ENCODE data around the gene CCER1. TPM values are rescaled to one million over a fixed set of nuclear protein-coding genes. Genes with fewer than 3 reads are reported as not detected.

Gene CCER1
- total and polyA plus RNA-seq, 2 donors (not counting 1 experiment from before 2014, with no cell fraction given): not detected

DNA sequence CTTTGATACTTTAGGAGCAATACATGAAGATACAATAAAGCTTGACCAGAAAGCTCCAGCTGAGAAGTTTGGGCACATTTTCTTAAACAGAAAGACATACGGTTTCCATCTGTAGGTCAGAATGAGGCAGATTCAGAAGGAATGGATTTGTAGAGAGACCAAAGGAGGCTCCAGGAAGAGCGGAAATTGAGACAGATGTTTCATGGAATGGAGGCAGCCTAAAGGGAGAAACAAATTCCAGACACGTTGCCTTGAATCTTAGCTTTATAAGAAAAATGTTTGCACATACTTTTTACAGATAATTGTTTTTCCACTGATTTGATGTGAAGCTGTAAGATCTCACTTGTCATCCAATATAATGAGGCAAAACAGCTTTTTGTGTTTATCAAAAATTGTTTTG lies 25.0 kb upstream of the CCER1 start:
- DNase-seq (no peak), ATAC-seq (ENCODE audit: low read depth) (no peak)
- no peak overlapping the region for H3K4me3 Mint-ChIP-seq

DNA sequence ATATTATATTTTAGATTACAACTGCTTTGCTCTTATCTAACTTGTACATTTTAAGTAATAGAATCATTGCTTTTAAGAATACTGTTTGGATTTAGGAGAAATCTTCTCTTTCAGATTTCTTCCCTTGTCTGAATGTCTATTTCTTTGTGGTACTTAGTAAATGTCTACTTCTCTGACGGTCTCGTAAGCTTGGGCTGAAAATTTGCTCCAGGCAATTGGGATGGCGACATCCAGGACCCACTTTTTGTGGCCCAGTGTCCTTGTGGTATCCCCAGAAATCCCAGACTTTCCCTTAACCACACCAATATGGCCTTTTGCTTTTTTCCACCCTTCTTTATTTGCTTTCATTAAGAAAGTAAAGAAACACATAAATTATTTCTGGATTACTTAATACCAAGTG lies 24.0 kb upstream of the CCER1 start:
- no peaks in the 10 kb centered on the region for H3K9me3 ChIP-seq (ENCODE audit: control extremely low read depth in 1 of 3, control insufficient read depth in 2 of 3, insufficient read depth in 1 of 3, low read length in 2 of 3)
- no peak overlapping the region for H3K4me3 ChIP-seq (ENCODE audit: control extremely low read depth in 1 of 5, extremely low read depth in 1 of 5, insufficient read depth in 1 of 5, low read depth in 2 of 5, low read length in 4 of 5)
- Mint-ChIP-seq H3K4me1 (no peaks in the 10 kb centered on the region), H3K4me3 (no peak overlapping the region), H3K27ac (no peak overlapping the region), H3K27me3 (peaks cover 4% of the 10 kb centered on the region), H3K9me3 (ENCODE audit: insufficient read depth) (no peaks in the 10 kb centered on the region)
- ChIA-PET CTCF (interaction anchor here (0.6 to 1.4 kb wide), 4 partner anchors 9 to 376 kb away, joined by 3 read pairs; no protein-coding TSS in a partner anchor), POLR2A (no interaction called here)
- no peaks in the 10 kb centered on the region for H3K36me3 ChIP-seq (replicated peaks in 1 of 2; ENCODE audit: control extremely low read depth in 1 of 2, control insufficient read depth in 1 of 2, extremely low read depth in 1 of 2, insufficient read depth in 2 of 2, low read length in 1 of 2)
- H3K4me2 ChIP-seq (replicated peaks; ENCODE audit: low read depth, low read length, poor library complexity, severe bottlenecking): no peak overlapping the region
- DNase-seq (no peak), ATAC-seq (ENCODE audit: low read depth) (no peak)
- no peak overlapping the region for H3K9ac ChIP-seq (ENCODE audit: low read length)
- no peaks in the 10 kb centered on the region for H3K4me1 ChIP-seq (ENCODE audit: control insufficient read depth in 2 of 2, insufficient read depth in 2 of 2, low read length in 2 of 2)
- intact Hi-C loops (cut with micrococcal nuclease): loop anchor here (2.0 to 5.0 kb wide), 2 partner anchors 348 to 1673 kb away; no protein-coding TSS in a partner anchor
- no peaks in the 10 kb centered on the region for H3K79me2 ChIP-seq (ENCODE audit: control insufficient read depth, insufficient read depth, low read length)
- H2AFZ ChIP-seq (ENCODE audit: insufficient read depth, low read depth, low read length, poor library complexity, severe bottlenecking): no peak overlapping the region
- H3K27ac ChIP-seq (ENCODE audit: low read length in 2 of 2): no peak overlapping the region
- no peaks in the 10 kb centered on the region for H3K27me3 ChIP-seq (replicated peaks in 1 of 4; ENCODE audit: control extremely low read depth in 1 of 4, control insufficient read depth in 3 of 4, insufficient read depth in 4 of 4, low read length in 3 of 4)
- 96% methylated on average over 3 of the region's 3 CpGs for WGBS (ENCODE audit: insufficient coverage)
- H4K20me1 ChIP-seq (ENCODE audit: control insufficient read depth, insufficient read depth, low read length, poor library complexity, severe bottlenecking): no peaks in the 10 kb centered on the region
- TF ChIP-seq, protein P1, sequence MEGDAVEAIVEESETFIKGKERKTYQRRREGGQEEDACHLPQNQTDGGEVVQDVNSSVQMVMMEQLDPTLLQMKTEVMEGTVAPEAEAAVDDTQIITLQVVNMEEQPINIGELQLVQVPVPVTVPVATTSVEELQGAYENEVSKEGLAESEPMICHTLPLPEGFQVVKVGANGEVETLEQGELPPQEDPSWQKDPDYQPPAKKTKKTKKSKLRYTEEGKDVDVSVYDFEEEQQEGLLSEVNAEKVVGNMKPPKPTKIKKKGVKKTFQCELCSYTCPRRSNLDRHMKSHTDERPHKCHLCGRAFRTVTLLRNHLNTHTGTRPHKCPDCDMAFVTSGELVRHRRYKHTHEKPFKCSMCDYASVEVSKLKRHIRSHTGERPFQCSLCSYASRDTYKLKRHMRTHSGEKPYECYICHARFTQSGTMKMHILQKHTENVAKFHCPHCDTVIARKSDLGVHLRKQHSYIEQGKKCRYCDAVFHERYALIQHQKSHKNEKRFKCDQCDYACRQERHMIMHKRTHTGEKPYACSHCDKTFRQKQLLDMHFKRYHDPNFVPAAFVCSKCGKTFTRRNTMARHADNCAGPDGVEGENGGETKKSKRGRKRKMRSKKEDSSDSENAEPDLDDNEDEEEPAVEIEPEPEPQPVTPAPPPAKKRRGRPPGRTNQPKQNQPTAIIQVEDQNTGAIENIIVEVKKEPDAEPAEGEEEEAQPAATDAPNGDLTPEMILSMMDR (IDR thresholded peaks at IDR 0.05): no peak
- no peak for TF ChIP-seq EZH2 (IDR thresholded peaks at IDR 0.05; ENCODE audit: borderline replicate concordance, insufficient read depth, low read depth, low read length, poor library complexity, severe bottlenecking)

More for the DNA sequence above, 25.0 kb upstream of the CCER1 start:
- Mint-ChIP-seq H3K27me3 (peaks cover 4% of the 10 kb centered on the region), H3K27ac (no peak overlapping the region), H3K4me1 (no peaks in the 10 kb centered on the region), H3K9me3 (ENCODE audit: insufficient read depth) (no peaks in the 10 kb centered on the region)
- Histone ChIP-seq H3K4me3 (ENCODE audit: control extremely low read depth in 1 of 5, extremely low read depth in 1 of 5, insufficient read depth in 1 of 5, low read depth in 2 of 5, low read length in 4 of 5) (no peak overlapping the region), H4K20me1 (ENCODE audit: control insufficient read depth, insufficient read depth, low read length, poor library complexity, severe bottlenecking) (no peaks in the 10 kb centered on the region), H3K27me3 (replicated peaks in 1 of 4; ENCODE audit: control extremely low read depth in 1 of 4, control insufficient read depth in 3 of 4, insufficient read depth in 4 of 4, low read length in 3 of 4) (no peaks in the 10 kb centered on the region), H3K9me3 (ENCODE audit: control extremely low read depth in 1 of 3, control insufficient read depth in 2 of 3, insufficient read depth in 1 of 3, low read length in 2 of 3) (no peaks in the 10 kb centered on the region), H3K79me2 (ENCODE audit: control insufficient read depth, insufficient read depth, low read length) (no peaks in the 10 kb centered on the region), H3K4me2 (replicated peaks; ENCODE audit: low read depth, low read length, poor library complexity, severe bottlenecking) (no peak overlapping the region), H3K27ac (ENCODE audit: low read length in 2 of 2) (no peak overlapping the region), H3K36me3 (replicated peaks in 1 of 2; ENCODE audit: control extremely low read depth in 1 of 2, control insufficient read depth in 1 of 2, extremely low read depth in 1 of 2, insufficient read depth in 2 of 2, low read length in 1 of 2) (no peaks in the 10 kb centered on the region), H3K4me1 (ENCODE audit: control insufficient read depth in 2 of 2, insufficient read depth in 2 of 2, low read length in 2 of 2) (no peaks in the 10 kb centered on the region), H3K9ac (ENCODE audit: low read length) (no peak overlapping the region), H2AFZ (ENCODE audit: insufficient read depth, low read depth, low read length, poor library complexity, severe bottlenecking) (no peak overlapping the region)
- ChIA-PET CTCF (interaction anchor here (1.4 kb wide), 1 partner anchor 375 kb away, joined by 3 read pairs; no protein-coding TSS in a partner anchor), POLR2A (no interaction called here)
- intact Hi-C loops (cut with micrococcal nuclease): loop anchor here (2.0 to 5.0 kb wide), 2 partner anchors 347 to 1672 kb away; no protein-coding TSS in a partner anchor
- WGBS (ENCODE audit: insufficient coverage): 90% methylated on average over 2 of the region's 3 CpGs
- TF ChIP-seq EZH2 (IDR thresholded peaks at IDR 0.05; ENCODE audit: borderline replicate concordance, insufficient read depth, low read depth, low read length, poor library complexity, severe bottlenecking): no peak
- TF ChIP-seq, protein P1 (IDR thresholded peaks at IDR 0.05): no peak

All from B cell (primary cell).